Activated T-helper 1 cell treated with anti-CD3 and anti-CD28 coated beads, Interleukin-12 subunit alpha, Interleukin-12 subunit beta, Interleukin-2, Interleukin-4 antibody, amounts not matched to agents 30 ng/mL and 10 ng/mL and 1 ng/mL, durations not matched to agents 14 hours and 24 hours and 36 hours (primary cell): ENCODE results near the gene PCIF1. TPM values are rescaled to one million over a fixed set of nuclear protein-coding genes. Genes with fewer than 3 reads are reported as not detected.
"Not testable (repeated sequence)": the region's sequence is repeated elsewhere in the genome, so short reads cannot be mapped to it uniquely, and the experiment has no call there.

Source experiments
- DNase-seq: peaks from one replicate; pipeline ENCODE4 v3.0.0; 2021; ENCODE audit warnings: low spot score
- H3K27ac Mint-ChIP-seq: one replicate; pipeline ENCODE4 v1.8.0; 2021; ENCODE audit warnings: mild to moderate bottlenecking, mixed read lengths
- H3K27me3 Mint-ChIP-seq: one replicate; pipeline ENCODE4 v1.8.0; 2022; ENCODE audit warnings: mild to moderate bottlenecking, moderate library complexity, mixed read lengths; ENCODE audit not compliant: insufficient read depth
- H3K36me3 Mint-ChIP-seq: one replicate; pipeline ENCODE4 v1.8.0; 2021; ENCODE audit warnings: low read depth, mixed read lengths
- H3K4me1 Mint-ChIP-seq: one replicate; pipeline ENCODE4 v1.8.0; 2021; ENCODE audit warnings: low read depth, mixed read lengths
- H3K4me3 Mint-ChIP-seq: one replicate; pipeline ENCODE4 v1.8.0; 2021; ENCODE audit warnings: mild to moderate bottlenecking, moderate library complexity, mixed read lengths
- H3K9me3 Mint-ChIP-seq: one replicate; pipeline ENCODE4 v1.8.0; 2021; ENCODE audit warnings: mixed read lengths
- intact Hi-C: fragments of 100-400 bp; cut with micrococcal nuclease; formaldehyde crosslinking; loops from one replicate; pipeline ENCODE4 v1.15.1; 2024
- total RNA-seq: library from RNA; stranded (reverse); gene quantifications from 2 replicates; pipeline ENCODE4 v1.2.3, GENCODE V29; 2022

The PCIF1 gene
- total RNA-seq, 1 donor from 2014 or later = 28.5 TPM

- Mint-ChIP-seq H3K27ac (no peak overlapping the region), H3K36me3 (no peaks in the 10 kb centered on the region), H3K9me3 (no peaks in the 10 kb centered on the region), H3K4me1 (peaks cover 5% of the 10 kb centered on the region), H3K4me3 (no peak overlapping the region), H3K27me3 (peaks cover 22% of the 10 kb centered on the region)
- intact Hi-C loops = no loop called here
- DNase-seq = no peak
These were observed 12.9 kb upstream of the PCIF1 start for GRCh38 chr20:45921337-45922189.

GRCh38 chr20:45924391-45925261 is 9.9 kb upstream of the PCIF1 start:
- intact Hi-C loops = no loop called here
- Mint-ChIP-seq H3K4me3 (no peak overlapping the region), H3K4me1 (peaks cover 5% of the 10 kb centered on the region), H3K27ac (no peak overlapping the region), H3K9me3 (no peaks in the 10 kb centered on the region), H3K36me3 (no peaks in the 10 kb centered on the region), H3K27me3 (peaks cover 25% of the 10 kb centered on the region)
- DNase-seq = no peak

- Mint-ChIP-seq H3K36me3 (no peaks in the 10 kb centered on the region), H3K27ac (no peak overlapping the region), H3K4me3 (no peak overlapping the region), H3K4me1 (peaks cover 5% of the 10 kb centered on the region), H3K27me3 (peaks cover 16% of the 10 kb centered on the region), H3K9me3 (no peaks in the 10 kb centered on the region)
- DNase-seq = no peak
- intact Hi-C loops = no loop called here
These were observed 8.5 kb upstream of the PCIF1 start for GRCh38 chr20:45925821-45926506.

GRCh38 chr20:45926731-45927070 is 7.8 kb upstream of the PCIF1 start:
- H3K27me3 Mint-ChIP-seq = peaks cover 14% of the 10 kb centered on the region
- no peak for DNase-seq
- no peak overlapping the region for H3K27ac Mint-ChIP-seq
- peaks cover 3% of the 10 kb centered on the region for H3K4me1 Mint-ChIP-seq
- no peaks in the 10 kb centered on the region for H3K9me3 Mint-ChIP-seq
- no peaks in the 10 kb centered on the region for H3K36me3 Mint-ChIP-seq
- intact Hi-C loops = no loop called here
- H3K4me3 Mint-ChIP-seq = no peak overlapping the region

- intact Hi-C loops = no loop called here
- H3K36me3 Mint-ChIP-seq = no peaks in the 10 kb centered on the region
- no peaks in the 10 kb centered on the region for H3K9me3 Mint-ChIP-seq
- H3K4me1 Mint-ChIP-seq = no peaks in the 10 kb centered on the region
- peaks cover 12% of the 10 kb centered on the region for H3K27me3 Mint-ChIP-seq
- H3K27ac Mint-ChIP-seq = no peak overlapping the region
- DNase-seq = no peak
- no peak overlapping the region for H3K4me3 Mint-ChIP-seq
These were observed 7.2 kb upstream of the PCIF1 start for GRCh38 chr20:45927071-45927878.

GRCh38 chr20:45931680-45932079 is 2.8 kb upstream of the PCIF1 start:
- not testable (repeated sequence) for H3K27me3 Mint-ChIP-seq, H3K36me3 Mint-ChIP-seq, H3K4me3 Mint-ChIP-seq, DNase-seq, H3K9me3 Mint-ChIP-seq, H3K27ac Mint-ChIP-seq
- peaks cover 13% of the 10 kb centered on the region for H3K4me1 Mint-ChIP-seq
- intact Hi-C loops = loop anchor here (10.0 kb wide), 1 partner anchor 967 kb away; the partner anchor contains the start of genes STK4 and TOMM34

- Mint-ChIP-seq H3K9me3 (no peaks in the 10 kb centered on the region), H3K4me3 (peak overlapping the region; percentile 99)
These were observed 1.0 kb upstream of the PCIF1 start for GRCh38 chr20:45933266-45934045.

GRCh38 chr20:45934046-45934585 is 367 bp upstream of the PCIF1 start:
- H3K4me1 Mint-ChIP-seq = peaks cover 23% of the 10 kb centered on the region
- no peak for DNase-seq
- peaks cover under 1% of the 10 kb centered on the region for H3K27me3 Mint-ChIP-seq
- intact Hi-C loops = loop anchor here (10.0 kb wide), 1 partner anchor 969 kb away; the partner anchor contains the start of genes STK4 and TOMM34
- peak overlapping the region; percentile 99 for H3K4me3 Mint-ChIP-seq
- peaks cover 17% of the 10 kb centered on the region for H3K36me3 Mint-ChIP-seq
- H3K9me3 Mint-ChIP-seq = no peaks in the 10 kb centered on the region
- peak overlapping the region; percentile 98 for H3K27ac Mint-ChIP-seq

More at GRCh38 chr20:45933266-45934045, 1.0 kb upstream of the PCIF1 start:
- DNase-seq = peak; percentile 62
- Mint-ChIP-seq H3K27me3 (peaks cover 2% of the 10 kb centered on the region), H3K36me3 (peaks cover 14% of the 10 kb centered on the region), H3K27ac (peak overlapping the region; percentile 98), H3K4me1 (peaks cover 21% of the 10 kb centered on the region)
- intact Hi-C loops = loop anchor here (1.0 to 10.0 kb wide), 2 partner anchors 30 to 969 kb away; partner anchors contain the start of genes STK4 and TOMM34

- peak overlapping the region; percentile 93 for H3K27ac Mint-ChIP-seq
- H3K27me3 Mint-ChIP-seq = no peaks in the 10 kb centered on the region
- peaks cover 23% of the 10 kb centered on the region for H3K4me1 Mint-ChIP-seq
- peaks cover 28% of the 10 kb centered on the region for H3K36me3 Mint-ChIP-seq
- H3K9me3 Mint-ChIP-seq = no peaks in the 10 kb centered on the region
- H3K4me3 Mint-ChIP-seq = peak overlapping the region; percentile 93
- intact Hi-C loops = loop anchor here (1.0 to 10.0 kb wide), 10 partner anchors 24 to 971 kb away; partner anchors contain the start of genes ACOT8, CTSA, DNTTIP1 and ELMO2
- DNase-seq = no peak
These were observed 1.0 kb downstream of the PCIF1 start for GRCh38 chr20:45935416-45936046.

- Mint-ChIP-seq H3K36me3 (peaks cover 29% of the 10 kb centered on the region), H3K27ac (peak overlapping the region; percentile 59), H3K9me3 (no peaks in the 10 kb centered on the region), H3K4me3 (peak overlapping the region; percentile 53), H3K4me1 (peaks cover 23% of the 10 kb centered on the region), H3K27me3 (no peaks in the 10 kb centered on the region)
- intact Hi-C loops = loop anchor here (10.0 kb wide), 1 partner anchor 973 kb away; the partner anchor contains the start of genes STK4 and TOMM34
- DNase-seq = no peak
These were observed 3.3 kb downstream of the PCIF1 start for GRCh38 chr20:45937765-45938164.
